ENCODE measurements around the gene PTPRS. TPM values are rescaled to one million over a fixed set of nuclear protein-coding genes. Genes with fewer than 3 reads are reported as not detected.

Gene PTPRS
- total and polyA plus RNA-seq, 2 of the 8 experiments (the other 6 are each of a cell fraction or from before 2014, with no cell fraction given) = 96.8 to 223 TPM

- H2BK20ac ChIP-seq (ENCODE audit: low read length) = no peak overlapping the region
- H4K5ac ChIP-seq (ENCODE audit: insufficient read length, low read depth, low read length) = no peak overlapping the region
- H3K9ac ChIP-seq (replicated peaks in 1 of 4; ENCODE audit: extremely low read depth in 1 of 4, low read depth in 3 of 4, low read length in 3 of 4) = no peak overlapping the region
- H3K23me2 ChIP-seq (ENCODE audit: low read depth, low read length) = peaks cover 7% of the 10 kb centered on the region; the same call in 1 of the 2 replicates
- no peak overlapping the region for H2BK120ac ChIP-seq (replicated peaks; ENCODE audit: low read depth, low read length)
- H3K27ac ChIP-seq (ENCODE audit: low read depth, low read length) = no peak overlapping the region
- peaks cover 10 to 16% (median 14%) of the 10 kb centered on the region in 4 experiments for H3K27me3 ChIP-seq (replicated peaks in 1 of 4; ENCODE audit: control insufficient read depth in 3 of 4, extremely low read depth in 1 of 4, insufficient read depth in 3 of 4, low read length in 3 of 4)
- no peak overlapping the region for H2AFZ ChIP-seq (ENCODE audit: low read length)
- H3K14ac ChIP-seq (ENCODE audit: insufficient read length) = no peak overlapping the region
- H4K8ac ChIP-seq (ENCODE audit: extremely low read depth, insufficient read depth, low read length) = 0 out of 2 replicates have a peak overlapping the region, but pooled peaks have one; percentile 59
- no peak overlapping the region; the same call in 1 of the 2 replicates for H2AK5ac ChIP-seq (ENCODE audit: low read depth, low read length)
- no peak overlapping the region for H3K56ac ChIP-seq (replicated peaks; ENCODE audit: insufficient read length, low read depth, low read length)
- TF ChIP-seq SIN3A (conservative IDR thresholded peaks at IDR 0.05 in 1 of 2, IDR thresholded peaks at IDR 0.05 in 1 of 2; ENCODE audit: low read depth in 1 of 2, low read length in 2 of 2) (no peak), KDM4A (IDR thresholded peaks at IDR 0.05; ENCODE audit: low read depth, low read length, severe bottlenecking) (no peak), CHD2 (IDR thresholded peaks at IDR 0.05; ENCODE audit: low read length) (no peak), CHD1 (IDR thresholded peaks at IDR 0.05; ENCODE audit: low read depth, low read length) (no peak), RFX5 (IDR thresholded peaks at IDR 0.05; ENCODE audit: borderline replicate concordance, low read depth, low read length) (no peak), POU5F1 (IDR thresholded peaks at IDR 0.05; ENCODE audit: low read depth, low read length) (no peak)
- H2BK5ac ChIP-seq (ENCODE audit: low read depth, low read length) = no peak overlapping the region
- H3K79me2 ChIP-seq (ENCODE audit: control insufficient read depth in 1 of 2, insufficient read depth in 2 of 2, low read length in 2 of 2) = peaks cover 12 to 62% of the 10 kb centered on the region in 2 experiments
- H3K36me3 ChIP-seq (ENCODE audit: control insufficient read depth in 2 of 4, insufficient read depth in 4 of 4, low read length in 3 of 4) = 0 out of 8 replicates have a peak, but pooled peaks cover 0 to 3% (median 0%) of the 10 kb centered on the region in 4 experiments
- 0 out of 2 replicates have a peak overlapping the region, but pooled peaks have one; percentile 14 for H2BK12ac ChIP-seq (ENCODE audit: low read depth, low read length)
- peaks cover 16% of the 10 kb centered on the region for H3K79me1 ChIP-seq (ENCODE audit: low read depth, low read length)
- peak overlapping the region; percentile 79 to 93; a peak in 3 of 4 replicates for H3K4me2 ChIP-seq (ENCODE audit: insufficient read depth in 1 of 2, low read depth in 2 of 2, low read length in 2 of 2)
- whole genome bisulfite sequencing, 2 experiments (ENCODE audit: extremely low coverage in 1 of 2, insufficient coverage in 1 of 2, insufficient read length in 1 of 2, insufficient replicate concordance in 2 of 2, low coverage in 1 of 2, low lambda C conversion rate in 2 of 2, missing lambda C conversion rate in 1 of 2) = 74% methylated on average over 29 of the region's 34 CpGs; no CpG with 5 or more reads in 1 of the 2 experiments
- H4K91ac ChIP-seq (replicated peaks; ENCODE audit: insufficient read length, low read length) = no peak overlapping the region
- H3K18ac ChIP-seq (ENCODE audit: extremely low read depth, low read length) = no peak overlapping the region; the same call in 1 of the 2 replicates
- H3K4me1 ChIP-seq (replicated peaks in 1 of 4; ENCODE audit: control insufficient read depth in 3 of 4, insufficient read depth in 4 of 4, low read length in 3 of 4) = peaks cover 2 to 21% (median 12%) of the 10 kb centered on the region in 4 experiments
- CTCF ChIA-PET (ENCODE audit: partially characterized antibody) = interaction anchor here (0.8 to 2.6 kb wide), 5 partner anchors 9 to 84 kb away, joined by 3 to 12 read pairs (median 3); no protein-coding TSS in a partner anchor
- H3K4me3 ChIP-seq (ENCODE audit: extremely low read depth in 1 of 4, insufficient read depth in 2 of 4, low read depth in 3 of 4, low read length in 4 of 4) = peak overlapping the region; percentile 54 to 98 (median 76); a peak in 6 of 8 replicates
- no peak overlapping the region; the same call in 1 of the 2 replicates for H2BK15ac ChIP-seq (ENCODE audit: low read length)
- H3K9me3 ChIP-seq (ENCODE audit: insufficient read depth in 2 of 2, low read depth in 1 of 2, low read length in 1 of 2) = peaks cover 4 to 8% of the 10 kb centered on the region in 2 experiments; a peak in 2 of 4 replicates
- POLR2A ChIA-PET (ENCODE audit: partially characterized antibody) = interaction anchor here (0.6 to 3.2 kb wide), 10 partner anchors 9 to 164 kb away, joined by 3 to 24 read pairs (median 4); no protein-coding TSS in a partner anchor
- FAIRE-seq (no peak), DNase-seq (ENCODE audit: low read depth in 1 of 2, low spot score in 2 of 2) (no peak)
- H3K23ac ChIP-seq (ENCODE audit: insufficient read length) = no peak overlapping the region
- H4K20me1 ChIP-seq (replicated peaks in 1 of 2; ENCODE audit: control insufficient read depth in 1 of 2, insufficient read depth in 2 of 2, low read length in 2 of 2) = peaks cover 29 to 32% of the 10 kb centered on the region in 2 experiments
- no peak overlapping the region for H3K4ac ChIP-seq (replicated peaks; ENCODE audit: insufficient read length, low read depth, low read length)
Observed at GRCh38 chr19:5337708-5338655, 2.6 kb downstream of the PTPRS start.

Measured in H1 (cell line).